ENCODE measurements around the gene CRB2.

DNA sequence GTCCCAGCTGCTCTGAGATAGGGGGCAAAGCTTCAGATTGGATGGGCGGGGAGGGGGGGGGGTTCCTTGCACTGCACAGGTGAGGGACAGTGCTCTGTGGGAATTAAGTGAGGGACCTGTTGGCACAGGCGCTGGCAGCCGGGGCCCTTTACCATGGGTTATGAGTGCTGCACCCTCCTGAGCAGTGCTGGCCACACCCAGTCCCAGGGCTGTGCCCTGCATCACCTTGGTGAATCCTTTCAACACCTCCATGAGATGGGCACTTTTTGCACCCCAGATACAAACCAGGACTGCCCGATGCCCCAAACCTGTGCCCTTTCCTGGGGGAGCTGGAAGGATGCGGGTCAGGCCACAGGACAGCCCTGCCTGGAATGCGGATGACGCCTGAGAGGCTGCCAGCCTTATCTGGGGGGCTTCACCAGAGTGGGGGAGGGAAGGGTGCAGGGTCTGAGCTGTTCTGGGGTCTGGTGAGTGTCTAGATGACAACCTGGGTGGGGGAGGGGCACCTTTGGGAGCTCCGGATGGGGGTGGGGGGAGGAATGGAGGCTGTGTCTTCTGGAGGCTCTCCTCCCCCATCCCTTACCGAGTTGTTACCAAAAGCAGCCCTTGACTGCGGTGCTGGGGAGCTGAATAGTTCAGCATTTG lies 5.2 kb downstream of the CRB2 start:
- TF ChIP-seq EZH2 (IDR thresholded peaks at IDR 0.05) (no peak), POLR2AphosphoS5 (IDR thresholded peaks at IDR 0.05; ENCODE audit: borderline replicate concordance, low read depth, low read length) (no peak), FOXP2 (optimal IDR thresholded peaks at IDR 0.05; ENCODE audit: control extremely low read depth, extremely low read length, insufficient read depth) (no peak)
